Measurements from ENCODE around the gene CASKIN1. TPM values are rescaled to one million over a fixed set of nuclear protein-coding genes. Genes with fewer than 3 reads are reported as not detected.

Gene CASKIN1
- polyA plus RNA-seq, 2 of the 4 experiments (the other 2 are of a cell fraction): 0.27 to 0.87 TPM

GRCh38 chr16:2189252-2189893 lies 7.0 kb downstream of the CASKIN1 start:
- FAIRE-seq: no peak
- H3K4me1 ChIP-seq: peaks cover 4% of the 10 kb centered on the region; the same call in 2 of the 3 replicates
- TF ChIP-seq ZSCAN20 (CRISPR knock-in tag; IDR thresholded peaks at IDR 0.05) (no peak), HOXB5 (CRISPR knock-in tag; IDR thresholded peaks at IDR 0.05) (no peak), HDAC2 (IDR thresholded peaks at IDR 0.05) (no peak), ZNF302 (CRISPR knock-in tag; IDR thresholded peaks at IDR 0.05) (no peak), EHMT2 (IDR thresholded peaks at IDR 0.05; ENCODE audit: low read depth) (no peak), HES2 (IDR thresholded peaks at IDR 0.05) (no peak), ESRRA (IDR thresholded peaks at IDR 0.05; ENCODE audit: borderline replicate concordance, low read length) (no peak), TFCP2L1 (CRISPR knock-in tag; IDR thresholded peaks at IDR 0.05) (no peak), NFE2L2 (conservative IDR thresholded peaks at IDR 0.05; ENCODE audit: low read length) (no peak), KDM1A (IDR thresholded peaks at IDR 0.05; ENCODE audit: low read depth) (no peak), MAFK (IDR thresholded peaks at IDR 0.05; ENCODE audit: partially characterized antibody) (no peak), MAZ (IDR thresholded peaks at IDR 0.05; ENCODE audit: borderline replicate concordance, low read depth, low read length) (no peak)
- no peaks in the 10 kb centered on the region for H3K9me3 ChIP-seq
- CTCF ChIA-PET: interaction anchor here (1.0 to 1.4 kb wide), 3 partner anchors 10 to 312 kb away, joined by 3 read pairs; no protein-coding TSS in a partner anchor
- POLR2A ChIA-PET: interaction anchor here (0.6 kb wide), 1 partner anchor 13 kb away, joined by 5 read pairs; no protein-coding TSS in a partner anchor
- 84% methylated on average over 5 of the region's 25 CpGs for WGBS (ENCODE audit: missing lambda C conversion rate)
- no peak overlapping the region for H3K4me3 ChIP-seq
- no peak overlapping the region for H3K4me2 ChIP-seq
- ATAC-seq: no peak
- H3K27ac ChIP-seq: no peak overlapping the region
- no peak for DNase-seq (ENCODE audit: low read depth in 1 of 2, low spot score in 1 of 2)

GRCh38 chr16:2188395-2188794 lies 8.0 kb downstream of the CASKIN1 start:
- POLR2A ChIA-PET: interaction anchor here (1.0 kb wide), 1 partner anchor 33 kb away, joined by 3 read pairs; the partner anchor contains the start of gene TRAF7
- no peaks in the 10 kb centered on the region for H3K4me1 ChIP-seq
- H3K27ac ChIP-seq: no peak overlapping the region
- no peak overlapping the region for H3K4me2 ChIP-seq
- DNase-seq (ENCODE audit: low read depth in 1 of 2, low spot score in 1 of 2) (no peak), ATAC-seq (no peak), FAIRE-seq (no peak)
- CTCF ChIA-PET: interaction anchor here (1.0 to 1.2 kb wide), 4 partner anchors 11 to 313 kb away, joined by 3 read pairs; partner anchors contain the start of gene ECI1
- 77% methylated on average over 8 of the region's 8 CpGs for WGBS (ENCODE audit: missing lambda C conversion rate)
- TF ChIP-seq EHF (CRISPR knock-in tag; IDR thresholded peaks at IDR 0.05) (no peak), EHMT2 (IDR thresholded peaks at IDR 0.05; ENCODE audit: low read depth) (no peak), JUNB (IDR thresholded peaks at IDR 0.05) (no peak), MYC (IDR thresholded peaks at IDR 0.05; ENCODE audit: borderline replicate concordance, low read length) (no peak), CEBPB (IDR thresholded peaks at IDR 0.05) (no peak), RCOR1 (IDR thresholded peaks at IDR 0.05; ENCODE audit: low read depth, low read length) (no peak), SREBF2 (IDR thresholded peaks at IDR 0.05) (no peak), REST (IDR thresholded peaks at IDR 0.05) (no peak), FOSB (CRISPR knock-in tag; IDR thresholded peaks at IDR 0.05) (no peak), HOXA7 (CRISPR knock-in tag; IDR thresholded peaks at IDR 0.05) (no peak), PHF8 (IDR thresholded peaks at IDR 0.05; ENCODE audit: borderline replicate concordance, low read depth) (no peak), E2F6 (IDR thresholded peaks at IDR 0.05; ENCODE audit: borderline replicate concordance, low read depth) (no peak), ZFP36 (IDR thresholded peaks at IDR 0.05; ENCODE audit: borderline replicate concordance, partially characterized antibody) (no peak), USF2 (IDR thresholded peaks at IDR 0.05) (no peak)
- no peak overlapping the region for H3K4me3 ChIP-seq
- no peaks in the 10 kb centered on the region for H3K9me3 ChIP-seq
